Activated CD8-positive, alpha-beta T cell treated with anti-CD3 and anti-CD28 coated beads, Interleukin-2, amount 10 ng/mL, durations not matched to agents 7 days and 5 days (primary cell): Measurements from ENCODE around the gene UBE2R2. TPM values are rescaled to one million over a fixed set of nuclear protein-coding genes. Genes with fewer than 3 reads are reported as not detected.

Source experiments
- ATAC-seq: fragments of 150-1000 bp; cut with Tn5 transposase; one replicate; pipeline ENCODE4 v1.10.0; 2021; ENCODE audit warnings: moderate library complexity
- CTCF ChIA-PET: fragments of 350-600 bp; sonication (Branson Sonifier 250); formaldehyde crosslinking; loops from one replicate; lab custom pipeline; 2021; ENCODE audit warnings: antibody characterized with exemption; lab: Charles Lee
- POLR2A ChIA-PET: fragments of 350-600 bp; sonication (Branson Sonifier 250); formaldehyde crosslinking; loops from one replicate; lab custom pipeline; 2021; ENCODE audit warnings: antibody characterized with exemption; lab: Charles Lee
- DNase-seq: peaks from one replicate; pipeline ENCODE4 v3.0.0-alpha.2; 2020
- H3K27ac Mint-ChIP-seq: one replicate; pipeline ENCODE4 v1.8.0; 2021; ENCODE audit warnings: mild to moderate bottlenecking, mixed read lengths
- H3K27me3 Mint-ChIP-seq: one replicate; pipeline ENCODE4 v1.8.0; 2021; ENCODE audit warnings: low read depth, mixed read lengths
- H3K36me3 Mint-ChIP-seq: one replicate; pipeline ENCODE4 v1.8.0; 2021; ENCODE audit warnings: low read depth, mixed read lengths
- H3K4me1 Mint-ChIP-seq: one replicate; pipeline ENCODE4 v1.8.0; 2021; ENCODE audit warnings: low read depth, mixed read lengths
- H3K4me3 Mint-ChIP-seq: one replicate; pipeline ENCODE4 v1.8.0; 2021; ENCODE audit warnings: mild to moderate bottlenecking, mixed read lengths
- H3K9me3 Mint-ChIP-seq: one replicate; pipeline ENCODE4 v1.8.0; 2022; ENCODE audit warnings: mixed read lengths; ENCODE audit not compliant: insufficient read depth
- total RNA-seq, 2 experiments: library from RNA; stranded (reverse); gene quantifications; one replicate each; pipeline ENCODE4 v1.2.3, GENCODE V29; 2021

UBE2R2 gene
- total RNA-seq, 2 experiments from 2014 or later: 28.2 to 28.3 TPM

DNA sequence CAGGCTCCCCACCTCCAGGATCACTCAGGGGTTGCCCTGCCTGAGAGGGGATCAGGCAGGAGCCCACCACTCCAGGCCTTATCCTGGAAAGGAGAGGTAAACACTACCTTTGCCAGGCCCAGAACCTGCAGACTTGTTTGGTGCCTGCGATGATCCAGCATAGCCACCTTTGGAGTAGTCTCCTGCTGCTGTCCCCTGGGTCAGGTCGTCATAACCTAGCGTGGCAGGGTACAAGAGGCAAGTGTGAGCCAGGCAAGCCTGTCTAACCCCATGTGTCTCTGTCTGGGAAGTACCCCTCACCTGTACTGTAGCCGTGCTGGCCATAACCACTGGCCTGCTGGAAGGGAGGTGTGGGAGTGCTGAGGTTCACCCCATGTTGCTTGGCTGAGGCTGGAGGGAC is 106.1 kb downstream of the UBE2R2 start:
- Mint-ChIP-seq H3K4me3 (no peak overlapping the region), H3K27me3 (no peaks in the 10 kb centered on the region), H3K9me3 (no peaks in the 10 kb centered on the region), H3K27ac (peak overlapping the region; percentile 39), H3K36me3 (peaks cover 43% of the 10 kb centered on the region), H3K4me1 (no peaks in the 10 kb centered on the region)
- DNase-seq (no peak), ATAC-seq (no peak)
- POLR2A ChIA-PET: no interaction called here
- CTCF ChIA-PET: interaction anchor here (0.7 to 2.5 kb wide), 2 partner anchors 11 to 12 kb away, joined by 3 to 14 read pairs; no protein-coding TSS in a partner anchor

DNA sequence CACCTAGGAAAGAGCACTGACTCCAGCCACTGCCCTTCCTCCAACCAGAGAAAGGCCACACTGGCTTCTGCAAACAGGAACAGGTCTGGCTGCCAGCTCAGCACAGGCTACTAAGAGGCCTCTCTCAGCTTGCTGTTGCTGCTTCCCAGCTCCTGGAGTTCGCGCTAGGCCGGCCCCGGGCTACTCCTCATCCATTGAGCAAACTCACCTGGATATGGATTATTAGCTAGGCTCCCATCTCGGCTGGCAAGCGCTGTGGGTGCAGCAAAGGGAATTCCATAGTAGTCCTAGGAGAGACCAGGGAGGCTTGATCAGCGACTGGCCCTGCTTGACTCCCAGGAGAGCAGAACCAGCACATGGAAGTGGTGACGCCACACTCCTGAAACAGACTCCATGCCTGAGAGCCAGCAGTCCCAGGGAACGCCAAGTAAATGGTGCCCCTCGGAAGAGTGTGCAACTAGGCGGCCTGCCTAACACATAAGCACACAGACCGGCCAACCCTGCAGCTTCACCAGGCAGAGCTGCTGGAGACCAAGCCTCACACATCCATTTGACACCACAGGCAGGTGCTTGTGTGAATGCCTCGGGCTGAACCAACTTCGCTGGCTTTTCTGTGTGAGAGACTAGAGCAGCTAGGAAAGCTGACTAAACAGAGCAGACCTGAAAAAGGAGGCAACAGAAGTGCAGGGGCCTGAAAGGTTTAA is 107.2 kb downstream of the UBE2R2 start:
- H3K9me3 Mint-ChIP-seq: no peaks in the 10 kb centered on the region
- POLR2A ChIA-PET: no interaction called here
- no peaks in the 10 kb centered on the region for H3K4me1 Mint-ChIP-seq
- DNase-seq (no peak), ATAC-seq (no peak)
- H3K4me3 Mint-ChIP-seq: no peak overlapping the region
- CTCF ChIA-PET: interaction anchor here (0.8 to 2.5 kb wide), 10 partner anchors 9 to 149 kb away, joined by 3 to 14 read pairs (median 6); partner anchors contain the start of gene UBAP2
- no peak overlapping the region for H3K27ac Mint-ChIP-seq
- peaks cover 40% of the 10 kb centered on the region for H3K36me3 Mint-ChIP-seq
- H3K27me3 Mint-ChIP-seq: no peaks in the 10 kb centered on the region

GRCh38 chr9:33924978-33925797 is 108.2 kb downstream of the UBE2R2 start:
- Mint-ChIP-seq H3K36me3 (peaks cover 41% of the 10 kb centered on the region), H3K27ac (peak overlapping the region; percentile 20), H3K9me3 (no peaks in the 10 kb centered on the region), H3K27me3 (no peaks in the 10 kb centered on the region), H3K4me3 (no peak overlapping the region), H3K4me1 (no peaks in the 10 kb centered on the region)
- POLR2A ChIA-PET: interaction anchor here (0.6 kb wide), 1 partner anchor 14 kb away, joined by 3 read pairs; no protein-coding TSS in a partner anchor
- no peak for ATAC-seq
- CTCF ChIA-PET: interaction anchor here (0.7 to 2.5 kb wide), 12 partner anchors 9 to 318 kb away, joined by 3 to 14 read pairs (median 6); partner anchors contain the start of gene UBAP2
- peak; percentile 44 for DNase-seq

DNA sequence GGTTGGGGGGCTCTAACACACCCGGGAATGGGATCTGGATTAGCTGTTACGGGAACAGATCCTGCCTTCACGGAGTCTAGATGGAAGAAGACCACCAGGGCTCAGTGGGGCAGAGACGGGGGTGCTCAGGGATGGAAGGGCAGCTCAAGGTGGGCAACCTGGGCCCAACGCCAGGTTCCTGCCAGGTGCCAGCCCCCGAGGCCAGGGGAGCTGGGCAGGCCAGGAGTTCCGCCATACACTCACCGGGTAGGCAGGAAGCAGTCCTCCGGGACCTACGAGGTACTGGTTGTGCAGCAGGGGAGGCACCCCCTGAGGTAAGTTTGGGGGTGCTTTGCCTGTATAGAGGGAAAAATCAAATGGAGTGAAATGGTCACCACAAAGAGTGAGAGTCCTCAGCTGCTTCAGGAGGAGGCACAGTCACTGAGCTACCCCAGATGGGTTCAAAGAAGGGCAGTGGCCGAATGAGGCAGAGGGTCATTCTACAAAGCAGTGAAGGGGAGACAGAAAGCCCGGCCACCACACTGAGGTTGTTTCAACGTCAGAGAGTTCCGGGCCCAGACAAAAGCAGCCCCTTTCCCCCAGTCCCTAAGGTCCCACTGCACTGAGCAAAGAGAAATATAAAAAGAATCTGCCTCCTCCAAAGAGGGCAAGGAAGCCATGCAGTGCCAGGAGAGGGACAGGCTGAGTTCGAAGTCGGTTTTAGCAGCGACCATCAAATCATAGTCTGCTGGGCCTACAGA is 110.0 kb downstream of the UBE2R2 start:
- ATAC-seq (no peak), DNase-seq (no peak)
- CTCF ChIA-PET: no interaction called here
- no peaks in the 10 kb centered on the region for H3K4me1 Mint-ChIP-seq
- H3K27ac Mint-ChIP-seq: no peak overlapping the region
- H3K27me3 Mint-ChIP-seq: no peaks in the 10 kb centered on the region
- H3K4me3 Mint-ChIP-seq: no peak overlapping the region
- H3K9me3 Mint-ChIP-seq: no peaks in the 10 kb centered on the region
- H3K36me3 Mint-ChIP-seq: peaks cover 39% of the 10 kb centered on the region
- POLR2A ChIA-PET: no interaction called here

GRCh38 chr9:33927694-33928093 is 110.7 kb downstream of the UBE2R2 start:
- no peak for ATAC-seq
- DNase-seq: no peak
- Mint-ChIP-seq H3K27me3 (no peaks in the 10 kb centered on the region), H3K4me1 (no peaks in the 10 kb centered on the region), H3K4me3 (no peak overlapping the region), H3K27ac (no peak overlapping the region), H3K9me3 (no peaks in the 10 kb centered on the region), H3K36me3 (peaks cover 42% of the 10 kb centered on the region)
- POLR2A ChIA-PET: no interaction called here
- CTCF ChIA-PET: no interaction called here

GRCh38 chr9:33931326-33931725 is 114.4 kb downstream of the UBE2R2 start:
- H3K27ac Mint-ChIP-seq: peak overlapping the region; percentile 14
- DNase-seq (no peak), ATAC-seq (no peak)
- no peaks in the 10 kb centered on the region for H3K9me3 Mint-ChIP-seq
- POLR2A ChIA-PET: no interaction called here
- H3K4me3 Mint-ChIP-seq: no peak overlapping the region
- CTCF ChIA-PET: no interaction called here
- no peaks in the 10 kb centered on the region for H3K27me3 Mint-ChIP-seq
- peaks cover 54% of the 10 kb centered on the region for H3K36me3 Mint-ChIP-seq
- no peaks in the 10 kb centered on the region for H3K4me1 Mint-ChIP-seq

- no peaks in the 10 kb centered on the region for H3K4me1 Mint-ChIP-seq
- no peaks in the 10 kb centered on the region for H3K9me3 Mint-ChIP-seq
- no peak overlapping the region for H3K4me3 Mint-ChIP-seq
- ChIA-PET POLR2A (no interaction called here), CTCF (interaction anchor here (1.1 kb wide), 1 partner anchor 20 kb away, joined by 3 read pairs; no protein-coding TSS in a partner anchor)
- H3K36me3 Mint-ChIP-seq: peaks cover 54% of the 10 kb centered on the region
- DNase-seq (no peak), ATAC-seq (no peak)
- no peak overlapping the region for H3K27ac Mint-ChIP-seq
- H3K27me3 Mint-ChIP-seq: no peaks in the 10 kb centered on the region
These were observed 115.3 kb downstream of the UBE2R2 start for GRCh38 chr9:33932078-33932807.

DNA sequence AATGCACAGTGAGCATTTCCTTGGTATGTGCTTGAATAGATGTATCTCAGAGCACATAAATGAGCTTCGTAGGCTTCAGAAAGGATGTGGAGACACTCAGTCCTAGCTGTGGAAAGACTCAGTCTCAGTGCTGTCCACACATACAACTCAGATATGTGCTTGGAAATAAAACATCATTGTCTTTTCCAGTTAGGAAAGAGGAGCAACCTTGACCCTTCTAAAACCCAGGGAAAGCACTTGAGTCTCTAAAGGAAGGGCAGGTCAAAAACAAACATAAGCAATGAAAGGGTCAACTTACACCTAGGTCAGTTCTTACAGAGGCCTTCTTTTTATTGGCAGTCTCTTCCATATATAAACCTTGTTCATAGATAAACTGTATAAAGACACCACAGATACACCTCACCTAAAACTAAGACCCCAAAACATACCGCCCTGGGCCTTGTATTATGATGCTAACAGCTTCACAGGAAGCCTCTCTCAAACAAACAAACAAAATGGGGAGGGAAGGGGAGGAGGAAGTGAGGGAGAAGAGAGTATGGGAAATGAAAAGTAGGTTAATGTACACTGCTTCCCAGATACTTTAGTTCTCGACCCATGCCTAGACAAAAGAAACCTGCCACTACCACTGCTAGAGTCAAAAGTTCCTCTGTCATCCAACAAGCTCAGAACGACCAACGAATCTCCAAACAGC is 117.4 kb downstream of the UBE2R2 start:
- Mint-ChIP-seq H3K27me3 (no peaks in the 10 kb centered on the region), H3K4me3 (no peak overlapping the region), H3K27ac (peak overlapping the region; percentile 49), H3K4me1 (no peaks in the 10 kb centered on the region), H3K36me3 (peaks cover 49% of the 10 kb centered on the region), H3K9me3 (no peaks in the 10 kb centered on the region)
- POLR2A ChIA-PET: no interaction called here
- CTCF ChIA-PET: interaction anchor here (2.5 kb wide), 1 partner anchor 10 kb away, joined by 14 read pairs; no protein-coding TSS in a partner anchor
- no peak for DNase-seq
- no peak for ATAC-seq

GRCh38 chr9:33939924-33940874 is 123.2 kb downstream of the UBE2R2 start:
- no peak overlapping the region for H3K27ac Mint-ChIP-seq
- DNase-seq (no peak), ATAC-seq (no peak)
- ChIA-PET POLR2A (no interaction called here), CTCF (interaction anchor here (0.8 kb wide), 1 partner anchor 134 kb away, joined by 3 read pairs; no protein-coding TSS in a partner anchor)
- no peak overlapping the region for H3K4me3 Mint-ChIP-seq
- no peaks in the 10 kb centered on the region for H3K4me1 Mint-ChIP-seq
- no peaks in the 10 kb centered on the region for H3K9me3 Mint-ChIP-seq
- no peaks in the 10 kb centered on the region for H3K27me3 Mint-ChIP-seq
- H3K36me3 Mint-ChIP-seq: peaks cover 43% of the 10 kb centered on the region

DNA sequence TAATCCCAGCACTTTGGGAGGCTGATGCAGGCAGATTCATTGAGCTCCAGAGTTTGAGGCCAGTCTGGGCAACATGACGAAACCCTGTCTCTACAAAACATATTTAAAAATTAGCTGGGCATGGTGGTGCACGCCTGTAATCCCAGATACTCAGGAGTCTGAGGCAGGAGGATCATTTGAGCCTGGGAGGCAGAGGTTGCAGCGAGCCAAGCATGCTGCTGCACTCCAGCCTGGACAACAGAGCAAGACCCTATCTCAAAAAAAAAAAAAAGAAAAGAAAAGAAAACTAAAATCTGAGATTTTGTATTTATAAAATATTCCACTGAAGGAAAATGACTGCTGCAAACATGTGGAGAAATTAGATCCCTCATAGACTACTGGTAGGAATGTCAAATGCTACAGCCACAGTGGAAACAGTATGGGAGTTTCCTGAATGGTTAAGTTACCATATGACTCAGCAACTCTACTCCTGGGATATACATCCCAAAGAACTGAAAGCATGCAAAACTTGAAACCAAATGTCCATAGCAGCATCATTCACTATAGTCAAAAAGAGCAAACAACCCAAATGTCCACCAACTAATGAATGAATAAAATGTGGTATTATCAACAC is 125.6 kb downstream of the UBE2R2 start:
- ATAC-seq: no peak
- ChIA-PET CTCF (no interaction called here), POLR2A (no interaction called here)
- Mint-ChIP-seq H3K9me3 (no peaks in the 10 kb centered on the region), H3K27me3 (no peaks in the 10 kb centered on the region), H3K4me3 (no peak overlapping the region), H3K4me1 (no peaks in the 10 kb centered on the region), H3K27ac (no peak overlapping the region), H3K36me3 (peaks cover 50% of the 10 kb centered on the region)
- DNase-seq: no peak
